ENCODE data around the gene CD1E.
A peak's percentile ranks its signal among the peaks of the same experiment; 100 is the strongest.
"Not testable (repeated sequence)": the region's sequence is repeated elsewhere in the genome, so short reads cannot be mapped to it uniquely, and the experiment has no call there.

Gene CD1E

GRCh38 chr1:158334526-158335212 is 19.0 kb upstream of the CD1E start:
- Histone ChIP-seq H3K36me3 (replicated peaks) (no peaks in the 10 kb centered on the region), H3K4me1 (no peaks in the 10 kb centered on the region), H3K9me3 (no peaks in the 10 kb centered on the region), H3K27me3 (ENCODE audit: low read depth) (no peaks in the 10 kb centered on the region), H3K4me3 (no peak overlapping the region)
- in situ Hi-C loops (cut with MboI; ENCODE audit: low sequenced_read_pairs) = no loop called here
- no peak for DNase-seq (ENCODE audit: low spot score in 2 of 2)

GRCh38 chr1:158335213-158335532 is 18.5 kb upstream of the CD1E start:
- Histone ChIP-seq H3K36me3 (replicated peaks) (no peaks in the 10 kb centered on the region), H3K4me1 (no peaks in the 10 kb centered on the region), H3K27me3 (ENCODE audit: low read depth) (no peaks in the 10 kb centered on the region), H3K9me3 (no peaks in the 10 kb centered on the region), H3K4me3 (no peak overlapping the region)
- in situ Hi-C loops (cut with MboI; ENCODE audit: low sequenced_read_pairs) = no loop called here
- no peak for DNase-seq (ENCODE audit: low spot score in 2 of 2)

DNA sequence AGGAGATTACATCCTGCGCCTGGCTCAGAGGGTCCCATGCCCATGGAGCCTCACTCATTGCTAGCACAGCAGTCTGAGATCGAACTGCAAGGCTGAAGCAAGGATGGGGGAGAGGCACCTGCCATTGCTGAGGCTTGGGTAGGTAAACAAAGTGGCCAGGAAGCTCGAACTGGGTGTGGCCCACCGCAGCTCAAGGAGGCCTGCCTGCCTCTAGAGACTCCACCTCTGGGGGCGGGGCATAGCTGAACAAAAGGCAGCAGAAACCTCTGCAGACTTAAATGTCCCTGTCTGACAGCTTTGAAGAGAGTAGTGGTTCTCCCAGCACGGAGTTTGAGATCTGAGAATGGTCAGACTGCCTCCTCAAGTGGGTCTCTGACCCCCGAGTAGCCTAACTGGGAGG is 17.3 kb upstream of the CD1E start:
- H3K4me3 ChIP-seq; H3K4me1 ChIP-seq; H3K9me3 ChIP-seq; H3K36me3 ChIP-seq (replicated peaks); H3K27me3 ChIP-seq (ENCODE audit: low read depth); in situ Hi-C loops (cut with MboI; ENCODE audit: low sequenced_read_pairs): not testable (repeated sequence)
- peak in 1 of 2 experiments; percentile 43 for DNase-seq (ENCODE audit: low spot score in 2 of 2)

GRCh38 chr1:158348946-158349345 is 4.7 kb upstream of the CD1E start:
- DNase-seq (ENCODE audit: low spot score in 2 of 2); H3K4me3 ChIP-seq; in situ Hi-C loops (cut with MboI; ENCODE audit: low sequenced_read_pairs); H3K9me3 ChIP-seq; H3K27me3 ChIP-seq (ENCODE audit: low read depth); H3K36me3 ChIP-seq (replicated peaks); H3K4me1 ChIP-seq: not testable (repeated sequence)

DNA sequence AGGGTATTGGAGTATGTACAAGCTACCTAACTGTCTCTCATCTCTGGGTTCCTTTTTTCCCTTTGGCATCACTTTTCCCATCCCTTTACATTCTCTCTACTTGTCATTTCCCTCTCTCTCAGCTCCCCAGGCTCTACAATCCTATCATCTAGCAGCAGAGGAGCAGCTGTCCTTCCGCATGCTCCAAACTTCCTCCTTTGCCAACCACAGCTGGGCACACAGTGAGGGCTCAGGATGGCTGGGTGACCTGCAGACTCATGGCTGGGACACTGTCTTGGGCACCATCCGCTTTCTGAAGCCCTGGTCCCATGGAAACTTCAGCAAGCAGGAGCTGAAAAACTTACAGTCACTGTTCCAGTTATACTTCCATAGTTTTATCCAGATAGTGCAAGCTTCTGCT is 561 bp downstream of the CD1E start:
- Histone ChIP-seq H3K9me3 (no peaks in the 10 kb centered on the region), H3K27me3 (ENCODE audit: low read depth) (no peaks in the 10 kb centered on the region), H3K36me3 (replicated peaks) (no peaks in the 10 kb centered on the region), H3K4me3 (no peak overlapping the region), H3K4me1 (no peaks in the 10 kb centered on the region)
- in situ Hi-C loops (cut with MboI; ENCODE audit: low sequenced_read_pairs) = no loop called here
- DNase-seq (ENCODE audit: low spot score in 2 of 2) = no peak

- H3K4me3 ChIP-seq = no peak overlapping the region
- DNase-seq (ENCODE audit: low spot score in 2 of 2) = no peak
- H3K27me3 ChIP-seq (ENCODE audit: low read depth) = no peaks in the 10 kb centered on the region
- H3K9me3 ChIP-seq = no peaks in the 10 kb centered on the region
- no peaks in the 10 kb centered on the region for H3K36me3 ChIP-seq (replicated peaks)
- no peaks in the 10 kb centered on the region for H3K4me1 ChIP-seq
- in situ Hi-C loops (cut with MboI; ENCODE audit: low sequenced_read_pairs) = no loop called here
Observed at GRCh38 chr1:158355773-158356285, 2.1 kb downstream of the CD1E start.

DNA sequence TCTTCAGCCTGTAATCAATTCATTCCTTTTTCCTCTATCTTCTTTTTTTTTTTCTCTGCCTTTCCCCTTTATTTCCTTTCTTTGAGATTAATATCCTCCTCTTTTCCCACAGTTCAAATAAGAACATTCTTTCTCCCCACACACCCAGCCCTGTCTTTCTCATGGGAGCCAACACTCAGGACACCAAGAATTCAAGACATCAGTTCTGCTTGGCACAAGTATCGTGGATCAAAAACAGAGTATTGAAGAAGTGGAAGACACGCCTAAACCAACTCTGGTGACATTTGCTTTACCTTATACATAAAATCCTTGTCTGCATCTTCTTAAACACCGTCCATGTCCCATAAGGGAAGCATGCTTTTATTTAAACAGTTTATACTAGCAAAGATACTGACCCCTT is 2.9 kb downstream of the CD1E start:
- Histone ChIP-seq H3K27me3 (ENCODE audit: low read depth) (no peaks in the 10 kb centered on the region), H3K4me3 (no peak overlapping the region), H3K4me1 (no peaks in the 10 kb centered on the region), H3K36me3 (replicated peaks) (no peaks in the 10 kb centered on the region), H3K9me3 (no peaks in the 10 kb centered on the region)
- DNase-seq (ENCODE audit: low spot score in 2 of 2) = no peak
- in situ Hi-C loops (cut with MboI; ENCODE audit: low sequenced_read_pairs) = no loop called here

DNA sequence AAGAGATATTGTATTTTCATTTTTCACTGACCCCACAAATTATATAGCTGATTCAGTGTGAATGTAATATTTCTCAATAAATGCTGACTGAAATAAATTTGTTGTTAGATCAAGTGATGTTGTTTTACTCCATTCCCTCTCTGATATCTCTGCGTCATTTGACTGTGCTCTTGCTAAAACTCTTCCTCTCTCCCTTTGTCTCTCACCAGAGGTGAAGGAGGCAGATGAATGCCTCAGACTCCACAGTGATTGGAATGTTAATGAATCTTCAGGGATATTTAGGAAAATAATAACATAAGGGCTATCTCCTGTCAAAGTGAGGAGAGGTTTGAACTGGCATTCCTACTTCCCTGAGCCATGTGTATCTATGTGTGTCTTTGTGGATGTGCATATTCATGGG is 3.7 kb downstream of the CD1E start:
- no peaks in the 10 kb centered on the region for H3K36me3 ChIP-seq (replicated peaks)
- no peaks in the 10 kb centered on the region for H3K27me3 ChIP-seq (ENCODE audit: low read depth)
- no peaks in the 10 kb centered on the region for H3K9me3 ChIP-seq
- no peak overlapping the region for H3K4me3 ChIP-seq
- in situ Hi-C loops (cut with MboI; ENCODE audit: low sequenced_read_pairs) = no loop called here
- no peak for DNase-seq (ENCODE audit: low spot score in 2 of 2)
- H3K4me1 ChIP-seq = no peaks in the 10 kb centered on the region

DNA sequence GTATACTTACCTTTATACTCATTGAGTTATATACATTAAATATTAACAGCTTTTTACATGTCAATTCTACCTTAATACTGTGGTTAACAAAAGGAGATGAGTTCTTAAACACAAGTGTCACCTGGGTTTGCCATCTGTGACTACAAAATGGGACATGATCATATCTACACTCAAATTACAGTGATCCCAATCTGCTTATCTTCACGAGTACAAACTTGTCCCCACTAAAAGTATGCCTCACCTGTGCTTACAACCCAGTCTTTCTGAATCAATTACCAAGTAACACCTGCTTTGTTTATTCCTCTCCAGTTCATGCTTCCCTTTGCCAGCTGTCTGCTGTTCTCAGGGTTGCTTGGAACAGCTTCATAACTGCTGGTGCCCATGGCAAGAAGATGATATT is 8.8 kb downstream of the CD1E start:
- H3K4me1 ChIP-seq = no peaks in the 10 kb centered on the region
- no peaks in the 10 kb centered on the region for H3K36me3 ChIP-seq (replicated peaks)
- in situ Hi-C loops (cut with MboI; ENCODE audit: low sequenced_read_pairs) = no loop called here
- no peak overlapping the region for H3K4me3 ChIP-seq
- no peak for DNase-seq (ENCODE audit: low spot score in 2 of 2)
- H3K27me3 ChIP-seq (ENCODE audit: low read depth) = no peaks in the 10 kb centered on the region
- H3K9me3 ChIP-seq = no peaks in the 10 kb centered on the region

GRCh38 chr1:158362941-158363340 is 9.2 kb downstream of the CD1E start:
- Histone ChIP-seq H3K36me3 (replicated peaks) (no peaks in the 10 kb centered on the region), H3K9me3 (no peaks in the 10 kb centered on the region), H3K27me3 (ENCODE audit: low read depth) (no peaks in the 10 kb centered on the region), H3K4me3 (no peak overlapping the region), H3K4me1 (no peaks in the 10 kb centered on the region)
- in situ Hi-C loops (cut with MboI; ENCODE audit: low sequenced_read_pairs) = no loop called here
- DNase-seq (ENCODE audit: low spot score in 2 of 2) = no peak

GRCh38 chr1:158366783-158367182 is 13.1 kb downstream of the CD1E start:
- in situ Hi-C loops (cut with MboI; ENCODE audit: low sequenced_read_pairs) = no loop called here
- no peaks in the 10 kb centered on the region for H3K36me3 ChIP-seq (replicated peaks)
- no peak for DNase-seq (ENCODE audit: low spot score in 2 of 2)

GRCh38 chr1:158371188-158371953 is 17.7 kb downstream of the CD1E start:
- no peaks in the 10 kb centered on the region for H3K36me3 ChIP-seq (replicated peaks)
- no peaks in the 10 kb centered on the region for H3K9me3 ChIP-seq
- no peak for DNase-seq (ENCODE audit: low spot score in 2 of 2)
- H3K4me1 ChIP-seq = no peaks in the 10 kb centered on the region
- H3K27me3 ChIP-seq (ENCODE audit: low read depth) = no peaks in the 10 kb centered on the region
- in situ Hi-C loops (cut with MboI; ENCODE audit: low sequenced_read_pairs) = no loop called here
- H3K4me3 ChIP-seq = no peak overlapping the region

More at GRCh38 chr1:158366783-158367182, 13.1 kb downstream of the CD1E start:
- Histone ChIP-seq H3K9me3 (no peaks in the 10 kb centered on the region), H3K27me3 (ENCODE audit: low read depth) (no peaks in the 10 kb centered on the region), H3K4me1 (no peaks in the 10 kb centered on the region), H3K4me3 (no peak overlapping the region)

DNA sequence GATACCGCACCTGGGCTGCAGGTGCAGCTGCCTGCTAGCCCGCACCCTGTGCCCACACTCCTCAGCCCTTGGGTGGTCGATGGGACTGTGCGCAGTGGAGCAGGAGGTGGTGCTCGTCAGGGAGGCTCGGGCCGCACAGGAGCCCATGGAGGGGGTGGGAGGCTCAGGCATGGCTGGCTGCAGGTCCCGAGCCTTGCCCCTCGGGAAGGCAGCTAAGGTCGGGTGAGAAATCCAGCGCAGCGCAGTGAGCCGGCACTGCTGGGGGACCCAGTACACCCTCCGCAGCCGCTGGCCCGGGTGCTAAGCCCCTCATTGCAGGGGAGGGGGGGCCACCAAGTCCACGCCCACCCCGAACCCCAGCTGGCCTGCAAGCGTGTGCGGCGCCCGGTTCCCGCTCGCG is 20.4 kb downstream of the CD1E start:
- H3K9me3 ChIP-seq; H3K4me3 ChIP-seq; DNase-seq (ENCODE audit: low spot score in 2 of 2); H3K27me3 ChIP-seq (ENCODE audit: low read depth); in situ Hi-C loops (cut with MboI; ENCODE audit: low sequenced_read_pairs); H3K4me1 ChIP-seq; H3K36me3 ChIP-seq (replicated peaks): not testable (repeated sequence)

GRCh38 chr1:158374860-158375259 is 21.2 kb downstream of the CD1E start:
- Histone ChIP-seq H3K27me3 (ENCODE audit: low read depth) (no peaks in the 10 kb centered on the region), H3K36me3 (replicated peaks) (no peaks in the 10 kb centered on the region), H3K4me3 (no peak overlapping the region), H3K4me1 (no peaks in the 10 kb centered on the region), H3K9me3 (no peaks in the 10 kb centered on the region)
- in situ Hi-C loops (cut with MboI; ENCODE audit: low sequenced_read_pairs) = no loop called here
- DNase-seq (ENCODE audit: low spot score in 2 of 2) = no peak
